GOT3 (cell line): ENCODE results near the gene CST4.
"Not testable (repeated sequence)": the region's sequence is repeated elsewhere in the genome, so short reads cannot be mapped to it uniquely, and the experiment has no call there.

Experiments used
- DNase-seq: peaks from one replicate; lab custom pipeline; 2025; ENCODE audit warnings: mixed read lengths; lab: John Stamatoyannopoulos, UW

Gene CST4

GRCh38 chr20:23687986-23688385 lies 852 bp downstream of the CST4 start:
- DNase-seq = no peak

GRCh38 chr20:23686046-23686750 lies 2.6 kb downstream of the CST4 start:
- no peak for DNase-seq

GRCh38 chr20:23685529-23685896 lies 3.3 kb downstream of the CST4 start:
- DNase-seq = not testable (repeated sequence)

- no peak for DNase-seq
Measured at GRCh38 chr20:23684261-23684660, 4.6 kb downstream of the CST4 start.

GRCh38 chr20:23683807-23684206 lies 5.0 kb downstream of the CST4 start:
- DNase-seq = no peak

GRCh38 chr20:23683281-23683680 lies 5.6 kb downstream of the CST4 start:
- no peak for DNase-seq

GRCh38 chr20:23680146-23680545 lies 8.7 kb downstream of the CST4 start:
- DNase-seq = no peak

- no peak for DNase-seq
Measured at GRCh38 chr20:23679133-23680092, 9.4 kb downstream of the CST4 start.

- no peak for DNase-seq
Measured at GRCh38 chr20:23673209-23673608, 15.6 kb downstream of the CST4 start.

- DNase-seq = no peak
Measured at GRCh38 chr20:23672158-23672557, 16.7 kb downstream of the CST4 start.

- no peak for DNase-seq
Measured at GRCh38 chr20:23671479-23671878, 17.4 kb downstream of the CST4 start.

GRCh38 chr20:23670361-23670760 lies 18.5 kb downstream of the CST4 start:
- DNase-seq = no peak

GRCh38 chr20:23669866-23670265 lies 19.0 kb downstream of the CST4 start:
- DNase-seq = no peak

GRCh38 chr20:23669327-23669726 lies 19.5 kb downstream of the CST4 start:
- DNase-seq = no peak

- DNase-seq = peak; percentile 27
Measured at GRCh38 chr20:23668477-23668951, 20.3 kb downstream of the CST4 start.

- no peak for DNase-seq
Measured at GRCh38 chr20:23667666-23668065, 21.2 kb downstream of the CST4 start.

GRCh38 chr20:23666698-23667097 lies 22.1 kb downstream of the CST4 start:
- no peak for DNase-seq

- no peak for DNase-seq
Measured at GRCh38 chr20:23666189-23666588, 22.6 kb downstream of the CST4 start.

- no peak for DNase-seq
Measured at GRCh38 chr20:23664954-23665353, 23.9 kb downstream of the CST4 start.

- DNase-seq = not testable (repeated sequence)
Measured at GRCh38 chr20:23664046-23664445, 24.8 kb downstream of the CST4 start.

- DNase-seq = no peak
Measured at GRCh38 chr20:23663180-23663579, 25.7 kb downstream of the CST4 start.

- no peak for DNase-seq
Measured at GRCh38 chr20:23662276-23662870, 26.5 kb downstream of the CST4 start.

- DNase-seq = no peak
Measured at GRCh38 chr20:23661002-23661429, 27.8 kb downstream of the CST4 start.
